RWPE2 (cell line): ENCODE data around the gene EPHA5.

Experiments used
- ATAC-seq: fragments of 200-7000 bp; cut with Tn5 transposase; 3 replicates; pipeline ENCODE4 v1.9.1; 2021; ENCODE audit warnings: low read depth
- DNase-seq: peaks from one replicate; pipeline ENCODE4 v3.0.0-alpha.2; 2020; ENCODE audit warnings: low spot score
- H3K27ac ChIP-seq: fragments of 450-650 bp; 2 replicates; pipeline ENCODE4 v1.5.1; 2017; ENCODE audit warnings: mild to moderate bottlenecking; ENCODE audit not compliant: poor library complexity, severe bottlenecking
- H3K27me3 ChIP-seq: fragments of 250-450 bp; sonication (Bioruptor Pico); 2 replicates; pipeline ENCODE4 v1.5.1; 2021; ENCODE audit warnings: mild to moderate bottlenecking, moderate library complexity; ENCODE audit not compliant: insufficient read depth, poor library complexity, severe bottlenecking
- H3K36me3 ChIP-seq: fragments of 250-450 bp; sonication (Bioruptor Pico); 2 replicates; pipeline ENCODE4 v1.5.1; 2020; ENCODE audit warnings: low read depth, mild to moderate bottlenecking, moderate library complexity
- H3K4me1 ChIP-seq: fragments of 250-450 bp; sonication (Bioruptor Pico); 2 replicates; pipeline ENCODE4 v1.5.1; 2021; ENCODE audit warnings: mild to moderate bottlenecking, moderate library complexity; ENCODE audit not compliant: insufficient read depth, poor library complexity, severe bottlenecking
- H3K4me3 ChIP-seq: fragments of 250-450 bp; sonication (Bioruptor Pico); 2 replicates; pipeline ENCODE4 v1.5.1; 2021; ENCODE audit warnings: mild to moderate bottlenecking, moderate library complexity; ENCODE audit not compliant: severe bottlenecking
- H3K9me3 ChIP-seq: fragments of 250-450 bp; sonication (Bioruptor Pico); 2 replicates; pipeline ENCODE4 v1.5.1; 2021; ENCODE audit warnings: mild to moderate bottlenecking, moderate library complexity; ENCODE audit not compliant: severe bottlenecking
- TF ChIP-seq, protein P1 (sequence below): fragments of 450-650 bp; IDR thresholded peaks from one replicate; pipeline ENCODE4 v1.5.1; 2017; ENCODE audit warnings: mild to moderate bottlenecking, moderate library complexity; ENCODE audit not compliant: poor library complexity, severe bottlenecking

EPHA5 gene

DNA sequence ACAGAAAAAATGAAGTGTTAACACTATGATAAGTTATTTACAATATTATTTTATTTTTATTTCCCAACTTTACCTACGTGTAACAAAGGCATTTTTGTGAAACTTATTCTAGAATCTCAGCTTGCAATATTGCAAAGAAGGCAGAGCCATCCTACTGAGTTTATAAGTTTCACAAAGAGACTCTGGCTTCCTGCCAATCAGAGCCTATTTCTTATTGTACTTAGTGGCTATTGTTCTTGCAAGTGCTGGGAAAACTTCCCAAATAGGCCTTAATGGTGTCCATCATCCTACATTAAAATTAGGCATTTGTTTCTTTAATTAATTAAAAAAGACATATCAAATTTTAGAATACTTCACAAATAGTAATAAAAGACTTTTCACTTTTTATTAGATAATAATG is 233.2 kb downstream of the EPHA5 start:
- DNase-seq, result no peak
- H3K27me3 ChIP-seq, result no peaks in the 10 kb centered on the region
- H3K36me3 ChIP-seq, result no peaks in the 10 kb centered on the region
- no peaks in the 10 kb centered on the region for H3K4me1 ChIP-seq
- no peak for ATAC-seq
- no peak overlapping the region for H3K4me3 ChIP-seq
- no peak overlapping the region for H3K27ac ChIP-seq
- TF ChIP-seq, protein P1, sequence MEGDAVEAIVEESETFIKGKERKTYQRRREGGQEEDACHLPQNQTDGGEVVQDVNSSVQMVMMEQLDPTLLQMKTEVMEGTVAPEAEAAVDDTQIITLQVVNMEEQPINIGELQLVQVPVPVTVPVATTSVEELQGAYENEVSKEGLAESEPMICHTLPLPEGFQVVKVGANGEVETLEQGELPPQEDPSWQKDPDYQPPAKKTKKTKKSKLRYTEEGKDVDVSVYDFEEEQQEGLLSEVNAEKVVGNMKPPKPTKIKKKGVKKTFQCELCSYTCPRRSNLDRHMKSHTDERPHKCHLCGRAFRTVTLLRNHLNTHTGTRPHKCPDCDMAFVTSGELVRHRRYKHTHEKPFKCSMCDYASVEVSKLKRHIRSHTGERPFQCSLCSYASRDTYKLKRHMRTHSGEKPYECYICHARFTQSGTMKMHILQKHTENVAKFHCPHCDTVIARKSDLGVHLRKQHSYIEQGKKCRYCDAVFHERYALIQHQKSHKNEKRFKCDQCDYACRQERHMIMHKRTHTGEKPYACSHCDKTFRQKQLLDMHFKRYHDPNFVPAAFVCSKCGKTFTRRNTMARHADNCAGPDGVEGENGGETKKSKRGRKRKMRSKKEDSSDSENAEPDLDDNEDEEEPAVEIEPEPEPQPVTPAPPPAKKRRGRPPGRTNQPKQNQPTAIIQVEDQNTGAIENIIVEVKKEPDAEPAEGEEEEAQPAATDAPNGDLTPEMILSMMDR, result no peak
- no peaks in the 10 kb centered on the region for H3K9me3 ChIP-seq

DNA sequence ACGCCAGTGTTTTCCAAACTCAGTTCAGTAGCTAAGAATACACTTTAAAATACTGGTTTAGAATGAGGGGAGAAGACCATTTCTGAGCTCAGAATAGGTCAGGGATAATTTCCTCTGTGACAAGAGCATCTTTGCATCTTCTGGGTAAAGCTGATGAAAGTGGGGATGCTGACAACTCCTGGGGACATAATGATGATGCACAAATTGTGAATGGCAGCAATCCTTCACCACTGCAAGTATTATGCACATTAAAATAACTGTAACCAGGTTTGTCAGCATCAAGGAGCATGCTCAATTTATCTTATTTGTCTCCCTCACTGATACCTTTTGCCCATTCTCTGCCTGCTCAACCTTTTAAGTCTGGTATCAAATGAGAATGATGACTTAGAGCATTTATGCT is 248.2 kb downstream of the EPHA5 start:
- H3K27ac ChIP-seq, result no peak overlapping the region
- DNase-seq (no peak), ATAC-seq (no peak)
- H3K9me3 ChIP-seq, result no peaks in the 10 kb centered on the region
- TF ChIP-seq, protein P1, result no peak
- H3K4me3 ChIP-seq, result no peak overlapping the region
- H3K27me3 ChIP-seq, result peaks cover 3% of the 10 kb centered on the region
- no peaks in the 10 kb centered on the region for H3K4me1 ChIP-seq
- H3K36me3 ChIP-seq, result no peaks in the 10 kb centered on the region

DNA sequence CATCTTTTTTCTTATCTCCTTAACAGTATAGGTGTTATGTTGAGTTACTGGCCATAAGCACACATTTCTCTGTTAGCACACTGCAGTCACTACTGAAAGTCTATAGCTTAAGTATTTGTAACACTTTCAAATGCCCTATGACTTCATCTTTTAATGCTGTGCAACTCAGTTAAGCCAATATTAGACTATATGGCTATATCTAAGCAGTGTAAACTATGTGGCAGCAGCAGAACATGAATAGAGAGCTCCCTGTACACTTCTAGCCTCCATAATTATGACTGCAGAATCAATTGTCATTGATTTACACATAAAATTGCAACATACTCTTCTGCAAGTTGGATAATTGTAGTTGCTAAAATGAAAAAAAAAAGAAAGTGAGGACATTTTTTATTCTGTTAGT is 250.3 kb downstream of the EPHA5 start:
- H3K27ac ChIP-seq, result no peak overlapping the region
- H3K27me3 ChIP-seq, result peaks cover 3% of the 10 kb centered on the region
- no peaks in the 10 kb centered on the region for H3K4me1 ChIP-seq
- ATAC-seq (no peak), DNase-seq (no peak)
- H3K36me3 ChIP-seq, result no peaks in the 10 kb centered on the region
- no peaks in the 10 kb centered on the region for H3K9me3 ChIP-seq
- no peak overlapping the region for H3K4me3 ChIP-seq
- TF ChIP-seq, protein P1, result no peak

DNA sequence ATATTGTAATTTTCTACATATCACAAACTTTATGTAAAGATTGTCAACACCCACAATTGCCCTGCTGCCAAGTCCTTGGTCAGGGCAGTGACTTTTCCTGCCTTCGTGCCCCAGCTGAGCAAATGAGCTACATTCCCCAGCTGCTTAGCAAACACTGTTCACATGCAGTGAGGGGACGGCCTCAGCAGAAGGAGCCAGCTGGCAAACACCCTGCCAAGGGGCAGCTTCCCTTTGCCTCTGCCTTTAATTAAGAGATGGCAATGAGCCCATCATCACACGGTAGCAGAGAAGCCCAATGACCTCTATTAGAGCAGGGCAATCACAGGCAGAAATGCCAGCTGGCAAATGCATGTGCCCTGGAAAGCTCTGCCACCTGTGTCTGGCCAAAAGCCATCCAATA is 253.4 kb downstream of the EPHA5 start:
- ATAC-seq (0 out of 3 replicates have a peak, but pooled peaks have one; percentile 35), DNase-seq (no peak)
- no peaks in the 10 kb centered on the region for H3K9me3 ChIP-seq
- TF ChIP-seq, protein P1, result no peak
- H3K27me3 ChIP-seq, result no peaks in the 10 kb centered on the region
- no peaks in the 10 kb centered on the region for H3K36me3 ChIP-seq
- H3K27ac ChIP-seq, result no peak overlapping the region
- H3K4me3 ChIP-seq, result no peak overlapping the region
- H3K4me1 ChIP-seq, result no peaks in the 10 kb centered on the region

DNA sequence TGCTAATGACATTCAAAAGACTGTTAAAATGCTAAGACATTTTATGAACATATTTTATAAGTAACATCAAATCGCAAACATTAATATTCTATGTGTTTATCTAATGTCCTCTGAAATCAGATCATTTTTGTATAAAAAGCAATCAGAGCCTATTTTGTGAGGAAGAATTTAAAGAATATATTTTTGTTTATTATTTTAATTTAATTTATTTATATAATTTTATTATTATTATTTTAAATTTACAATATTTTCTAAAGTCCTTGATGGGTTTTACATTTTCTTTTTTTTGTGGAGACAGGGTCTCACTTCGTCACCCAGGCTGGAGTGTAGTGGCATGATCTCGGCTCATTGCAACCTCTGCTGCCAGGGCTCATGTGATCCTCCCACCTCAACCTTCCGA is 262.8 kb downstream of the EPHA5 start:
- no peak for DNase-seq
- Histone ChIP-seq H3K9me3 (no peaks in the 10 kb centered on the region), H3K27me3 (no peaks in the 10 kb centered on the region), H3K36me3 (no peaks in the 10 kb centered on the region), H3K27ac (no peak overlapping the region), H3K4me3 (no peak overlapping the region), H3K4me1 (no peaks in the 10 kb centered on the region)
- TF ChIP-seq, protein P1, result no peak
- ATAC-seq, result no peak
